ENCODE results near the gene SCNN1G.

GRCh38 chr16:23185656-23186055, 3.1 kb downstream of the SCNN1G start:
- TF ChIP-seq CTCF (IDR thresholded peaks at IDR 0.05) (no peak), POLR2A (IDR thresholded peaks at IDR 0.05) (no peak)
